GM20431 (cell line): ENCODE measurements around the gene LYRM1.
"Not testable (repeated sequence)": the region's sequence is repeated elsewhere in the genome, so short reads cannot be mapped to it uniquely, and the experiment has no call there.

Experiments
- in situ Hi-C: fragments of 300-500 bp; cut with MseI, MboI; formaldehyde crosslinking; loops from one replicate; pipeline ENCODE4 v1.15.0; 2020; ENCODE audit warnings: low sequenced_read_pairs; ENCODE audit not compliant: unreplicated experiment

LYRM1 gene

DNA sequence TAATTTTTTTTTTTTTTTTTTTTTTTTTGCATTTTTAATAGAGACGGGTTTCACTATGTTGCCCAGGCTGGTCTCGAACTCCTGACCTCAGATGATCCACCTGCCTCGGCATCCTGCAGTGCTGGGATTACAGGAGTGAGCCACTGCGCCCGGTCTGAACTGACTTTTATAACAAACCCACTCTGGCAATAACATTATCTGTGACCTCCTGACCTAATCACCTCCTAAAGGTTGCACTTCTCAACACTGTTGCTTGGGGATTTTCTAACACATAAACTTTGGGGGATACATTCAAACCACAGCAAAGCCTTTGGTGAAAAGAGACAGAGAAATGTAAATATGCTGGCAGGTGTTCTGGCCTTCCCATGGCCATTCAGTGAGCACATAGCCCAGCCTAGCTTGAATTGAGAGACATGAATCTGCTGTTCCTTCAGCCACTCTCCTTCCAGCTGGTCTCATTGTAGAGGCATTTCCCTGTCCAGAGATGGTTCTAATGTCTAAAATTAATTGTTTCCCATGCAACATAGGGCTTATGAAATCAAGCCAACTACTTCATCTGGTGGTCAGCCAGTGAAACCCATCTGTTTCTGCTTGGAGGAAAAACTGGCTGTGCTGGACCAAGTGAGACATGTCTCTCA, 28.3 kb downstream of the LYRM1 start:
- in situ Hi-C loops: no loop called here

DNA sequence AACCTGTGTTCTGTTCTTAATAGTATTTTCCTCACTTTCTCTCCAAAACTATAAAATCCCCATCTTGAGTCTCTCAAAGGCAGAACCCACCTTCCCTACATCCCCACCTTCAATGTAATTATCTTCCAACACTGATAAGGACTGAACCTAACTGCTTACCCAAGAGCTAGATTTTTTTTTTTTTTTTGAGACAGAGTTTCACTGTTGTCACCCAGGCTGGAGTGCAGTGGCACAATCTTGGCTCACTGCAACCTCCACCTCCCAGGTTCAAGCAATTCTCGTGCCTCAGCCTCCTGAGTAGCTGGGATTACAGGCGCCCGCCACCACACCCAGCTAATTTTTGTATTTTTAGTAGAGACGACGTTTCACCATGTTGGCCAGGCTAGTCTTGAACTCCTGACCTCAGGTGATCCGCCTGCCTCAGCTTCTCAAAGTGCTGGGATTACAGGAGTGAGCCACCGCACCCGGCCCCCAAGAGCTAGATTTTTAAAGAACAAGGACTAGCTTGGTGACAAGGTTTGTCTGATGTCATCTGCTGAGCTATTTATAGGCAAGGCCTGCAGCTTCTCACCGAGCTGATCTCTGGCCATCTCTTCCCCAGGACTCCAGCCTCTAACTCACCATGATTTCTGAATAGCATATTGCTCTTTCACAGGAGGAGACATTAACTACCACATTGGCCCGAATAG, 29.2 kb downstream of the LYRM1 start:
- in situ Hi-C loops: not testable (repeated sequence)

DNA sequence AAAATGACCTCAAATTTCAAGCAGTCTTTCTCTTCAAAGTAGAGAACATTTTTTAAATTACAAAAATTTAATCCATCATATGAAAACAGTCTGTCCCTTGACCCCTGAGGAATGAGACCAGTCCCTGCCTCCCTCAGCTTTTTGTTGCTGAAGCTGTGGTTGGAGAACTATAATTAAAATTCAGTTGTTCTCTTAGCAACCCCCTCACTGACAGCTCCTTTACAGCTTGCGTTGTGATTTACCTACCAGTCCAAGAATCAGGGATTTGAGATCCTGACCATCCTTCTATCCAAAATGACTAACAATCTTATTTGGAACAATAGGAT, 29.8 kb downstream of the LYRM1 start:
- in situ Hi-C loops: no loop called here

DNA sequence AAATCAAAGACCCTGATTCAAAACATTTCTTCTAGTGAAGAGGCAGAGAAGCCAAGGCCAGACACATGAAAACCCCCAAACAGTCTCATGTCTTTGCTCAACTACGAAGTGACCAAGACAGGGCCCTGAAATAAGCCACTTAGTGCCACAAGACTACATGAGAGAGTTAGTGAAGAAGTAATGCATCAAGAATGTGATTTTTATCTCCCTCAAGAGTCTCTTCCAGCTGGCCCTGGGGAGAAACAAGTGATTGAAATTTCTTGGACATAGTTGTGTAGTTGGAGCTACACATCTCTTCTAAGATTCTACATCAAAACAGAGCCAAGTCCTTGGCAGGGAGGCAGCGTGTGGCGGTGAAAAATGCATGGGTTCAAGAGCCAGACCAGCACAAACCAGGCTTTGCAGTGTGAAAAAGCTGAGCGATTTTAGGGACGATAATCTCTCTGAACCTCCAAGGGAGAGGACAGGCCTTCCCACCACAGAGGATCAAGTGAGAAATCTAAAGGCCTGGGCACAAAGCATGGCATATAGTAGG, 30.6 kb downstream of the LYRM1 start:
- in situ Hi-C loops: no loop called here

DNA sequence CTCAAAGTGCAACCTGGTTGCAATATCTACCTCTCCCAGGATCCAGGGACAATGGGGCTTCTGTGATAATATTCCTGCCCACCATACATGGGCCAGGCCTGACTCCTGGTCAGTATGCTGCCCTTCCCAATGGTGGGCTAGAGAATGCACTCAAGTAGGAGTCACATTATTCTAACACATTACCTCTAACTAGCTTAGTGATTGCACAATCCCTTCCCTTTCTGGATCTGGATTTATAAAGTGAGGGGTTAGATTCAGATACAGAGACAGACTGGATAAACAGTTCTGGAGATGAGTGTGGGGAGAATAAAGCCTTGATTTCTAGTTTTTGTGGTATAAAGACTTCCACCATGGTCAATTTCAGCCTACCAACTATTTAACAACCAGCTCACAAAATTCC, 33.0 kb downstream of the LYRM1 start:
- in situ Hi-C loops: no loop called here

DNA sequence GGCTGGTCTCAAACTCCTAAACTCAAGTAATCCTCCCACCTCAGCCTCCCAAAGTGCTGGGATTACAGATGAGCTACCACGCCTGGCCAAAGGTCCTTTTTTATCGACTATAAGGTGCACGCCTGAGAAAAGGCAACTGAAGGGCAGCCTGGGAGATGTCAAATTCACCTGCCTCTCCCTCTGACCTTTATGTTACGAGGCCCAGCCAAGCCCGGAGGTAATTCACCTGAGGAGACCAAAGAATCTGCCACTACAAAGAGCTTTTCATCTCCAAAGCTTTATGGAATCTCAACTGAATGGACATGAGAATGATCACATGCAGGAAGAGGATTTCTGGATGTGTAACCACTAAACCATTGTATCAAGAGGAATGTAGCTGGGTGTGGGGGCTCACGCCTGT, 37.2 kb downstream of the LYRM1 start:
- in situ Hi-C loops: no loop called here

DNA sequence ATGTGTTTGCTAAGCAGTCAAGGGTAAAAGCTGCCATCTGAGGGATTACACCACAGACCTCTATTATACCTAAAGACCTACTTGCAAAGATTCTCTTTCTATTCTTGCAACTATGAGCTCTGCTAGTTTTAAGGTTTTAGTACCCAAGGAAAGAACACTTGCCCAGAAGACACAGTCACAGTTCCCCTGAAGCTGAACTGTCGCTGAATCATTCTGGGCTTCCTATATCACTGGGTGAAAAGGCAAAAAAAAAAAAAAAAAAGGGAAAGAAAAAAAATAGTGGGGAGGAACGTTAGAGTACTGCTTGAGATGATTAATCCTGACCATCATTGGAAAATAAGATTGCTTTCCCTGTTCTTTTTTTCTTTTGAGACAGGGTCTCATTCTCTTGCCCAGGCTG, 37.9 kb downstream of the LYRM1 start:
- in situ Hi-C loops: no loop called here

DNA sequence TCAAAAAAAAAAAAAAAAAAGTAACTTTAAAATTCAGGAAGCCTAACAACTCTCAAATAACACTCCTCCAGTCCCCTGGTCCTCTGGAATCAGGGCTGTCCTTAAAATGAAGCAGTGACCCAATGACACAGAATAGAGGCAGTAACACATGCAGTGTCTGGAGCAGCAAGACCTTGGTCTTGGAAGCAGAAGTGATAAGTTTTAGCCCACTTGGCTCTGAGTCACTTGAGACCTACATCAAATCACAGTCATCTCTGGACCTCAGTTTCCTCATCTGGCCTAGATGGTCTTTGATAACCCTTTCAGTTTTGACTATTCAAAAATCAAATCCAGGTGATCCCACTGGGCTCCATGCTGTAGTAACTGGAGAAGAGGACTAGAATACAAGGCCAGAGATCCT, 39.0 kb downstream of the LYRM1 start:
- in situ Hi-C loops: no loop called here

DNA sequence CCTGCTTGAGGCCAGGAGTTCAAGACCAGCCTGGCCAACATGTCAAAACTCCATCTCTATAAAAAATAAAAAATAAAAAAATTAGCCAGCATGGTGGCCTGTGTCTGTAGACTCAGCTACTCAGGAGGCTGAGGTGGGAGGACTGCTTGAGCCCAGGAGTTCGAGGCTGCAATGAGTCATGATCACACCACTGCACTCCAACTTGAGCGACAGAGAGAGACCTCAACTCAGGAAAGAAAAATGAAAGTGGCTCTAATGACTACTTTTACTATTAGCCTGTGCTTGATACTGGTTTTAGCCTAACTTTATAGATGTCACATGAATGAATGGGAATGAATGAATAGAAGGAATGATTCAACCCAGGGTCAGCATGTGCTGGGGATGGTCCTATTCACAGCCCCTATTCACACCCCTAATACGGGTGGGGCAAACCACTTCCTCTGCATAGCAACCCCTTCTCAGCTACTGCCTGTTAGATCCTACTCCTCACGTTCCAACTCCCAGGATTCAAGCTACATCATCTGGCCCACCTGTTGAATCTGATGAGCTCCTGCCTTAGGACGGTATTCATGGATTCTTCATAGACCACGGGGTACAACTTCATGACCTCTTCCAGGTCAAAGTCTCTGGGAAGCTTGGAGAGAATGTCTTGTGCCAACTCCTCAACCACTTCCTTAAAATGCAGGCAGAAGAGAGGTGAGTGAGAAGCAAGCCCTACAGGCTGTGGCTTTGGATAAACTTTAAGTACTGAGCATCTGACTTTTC, 40.5 kb downstream of the LYRM1 start:
- in situ Hi-C loops: no loop called here

DNA sequence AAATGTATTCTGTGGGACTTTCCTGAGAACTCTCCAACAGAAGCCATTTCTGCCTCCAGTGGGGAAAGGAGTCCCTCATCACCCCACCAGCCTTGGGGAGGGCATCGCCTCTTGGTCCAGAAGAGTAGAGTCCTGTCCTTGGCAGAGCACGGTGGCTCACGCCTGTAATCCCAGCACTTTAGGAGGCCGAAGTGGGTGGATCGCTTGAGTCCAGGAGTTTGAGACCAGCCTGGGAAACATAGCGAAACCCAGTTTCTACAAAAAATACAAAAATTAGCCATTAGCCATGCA, 41.0 kb downstream of the LYRM1 start:
- in situ Hi-C loops: no loop called here

DNA sequence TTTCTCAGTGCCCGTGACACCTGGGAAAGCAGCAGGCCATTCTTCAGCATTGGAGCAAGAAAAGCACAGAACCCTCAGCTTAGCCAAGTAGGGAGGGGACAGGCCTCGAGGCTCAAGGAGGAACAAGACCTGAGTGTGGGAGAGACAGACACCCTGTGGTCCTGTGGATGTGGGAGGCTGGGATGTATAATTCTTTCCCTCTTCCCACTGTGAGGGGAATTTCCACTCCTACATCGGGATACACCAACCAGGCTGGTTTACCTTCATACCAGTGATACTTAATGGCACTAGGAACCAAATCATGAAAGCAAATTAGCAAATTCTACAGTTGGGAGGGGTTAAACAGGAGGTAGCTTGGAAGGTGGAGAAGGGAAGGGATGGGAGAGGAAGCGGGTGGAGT, 41.7 kb downstream of the LYRM1 start:
- in situ Hi-C loops: no loop called here

DNA sequence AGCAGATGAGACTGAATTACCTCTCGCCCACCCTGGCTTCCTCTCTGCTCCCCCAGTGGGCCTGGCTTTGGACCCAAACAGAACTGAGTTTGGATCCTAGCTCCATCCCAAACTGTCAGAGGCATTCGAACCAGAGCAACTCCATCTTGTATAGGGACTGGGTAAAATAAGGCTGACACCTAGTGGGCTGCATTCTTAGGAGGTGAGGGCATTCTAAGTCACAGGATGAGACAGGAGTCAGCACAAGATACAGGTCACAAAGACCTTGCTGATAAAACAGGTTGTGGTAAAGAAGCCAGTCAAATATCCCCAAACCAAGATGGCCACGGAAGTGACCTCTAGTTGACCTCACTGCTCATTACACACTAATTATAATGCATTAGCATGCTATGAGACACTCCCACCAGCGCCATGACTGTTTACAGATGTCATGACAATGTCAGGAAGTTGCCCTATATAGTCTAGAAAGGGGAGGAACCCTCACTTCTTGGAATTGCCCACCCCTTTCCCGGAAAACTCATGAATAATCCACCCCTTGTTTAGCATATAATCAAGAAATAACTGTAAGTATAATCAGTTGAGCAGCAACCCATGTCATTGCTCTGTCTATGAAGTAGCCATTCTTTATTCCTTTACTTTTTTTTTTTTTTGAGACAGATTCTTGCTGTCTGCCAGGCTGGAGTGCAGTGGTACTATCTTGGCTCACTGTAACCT, 44.4 kb downstream of the LYRM1 start:
- in situ Hi-C loops: no loop called here

DNA sequence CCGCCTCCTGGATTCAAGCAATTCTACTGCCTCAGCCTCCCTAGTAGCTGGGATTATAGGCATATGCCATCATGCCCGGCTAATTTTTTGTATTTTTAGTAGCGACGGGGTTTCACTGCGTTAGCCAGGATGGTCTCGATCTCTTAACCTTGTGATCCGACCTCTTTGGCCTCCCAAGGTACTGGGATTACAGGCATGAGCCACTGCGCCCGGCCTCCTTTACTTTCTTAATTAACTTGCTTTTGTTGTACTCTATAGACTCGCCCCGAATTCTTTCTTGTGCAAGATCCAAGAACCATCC, 45.0 kb downstream of the LYRM1 start:
- in situ Hi-C loops: not testable (repeated sequence)

DNA sequence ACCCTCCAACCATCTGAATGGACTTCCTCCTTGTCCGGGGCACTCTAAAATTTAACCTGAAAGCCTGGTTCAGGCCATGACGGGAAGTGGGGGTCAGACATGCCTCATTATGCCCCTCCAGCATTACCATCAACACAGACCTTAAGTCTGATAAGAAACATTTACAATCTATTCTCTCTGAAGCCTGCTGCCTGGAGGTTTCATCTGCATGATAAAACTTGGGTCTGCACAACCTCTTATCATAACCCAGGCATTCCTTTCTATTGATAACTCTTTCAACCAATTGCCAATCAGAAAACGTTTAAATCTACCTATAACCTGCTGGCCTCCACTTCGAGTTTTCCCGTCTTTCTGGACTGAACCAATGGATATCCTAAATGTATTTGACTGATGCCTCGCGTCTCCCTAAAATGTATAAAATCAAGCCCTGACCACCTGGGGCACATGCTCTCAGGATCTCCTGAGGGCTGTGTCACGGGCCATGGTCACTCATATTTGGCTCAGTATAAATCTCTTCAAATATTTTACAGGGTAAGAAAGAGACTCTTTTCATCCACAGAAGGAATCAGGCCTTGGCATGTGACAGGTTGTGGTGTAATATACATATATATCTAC, 45.6 kb downstream of the LYRM1 start:
- in situ Hi-C loops: no loop called here

DNA sequence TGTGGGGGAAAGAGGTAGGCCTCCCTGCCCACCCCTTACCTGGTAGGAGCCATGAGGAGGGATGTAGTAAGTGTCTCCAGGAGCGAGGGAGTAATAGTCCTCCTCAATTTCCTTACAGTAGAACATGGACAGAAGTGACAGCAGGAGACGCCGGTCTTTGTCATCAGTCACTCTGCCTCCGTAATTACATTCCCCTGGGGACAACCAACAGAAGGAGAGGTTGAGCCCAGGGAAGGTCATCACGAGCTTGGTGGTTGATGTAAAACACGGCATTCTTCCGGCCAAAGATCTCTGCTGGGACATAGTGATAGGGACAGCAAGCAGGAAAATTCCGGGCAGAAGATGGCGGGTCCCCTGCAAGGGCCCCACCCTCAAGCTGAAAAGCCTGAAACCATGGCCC, 47.9 kb downstream of the LYRM1 start:
- in situ Hi-C loops: no loop called here

DNA sequence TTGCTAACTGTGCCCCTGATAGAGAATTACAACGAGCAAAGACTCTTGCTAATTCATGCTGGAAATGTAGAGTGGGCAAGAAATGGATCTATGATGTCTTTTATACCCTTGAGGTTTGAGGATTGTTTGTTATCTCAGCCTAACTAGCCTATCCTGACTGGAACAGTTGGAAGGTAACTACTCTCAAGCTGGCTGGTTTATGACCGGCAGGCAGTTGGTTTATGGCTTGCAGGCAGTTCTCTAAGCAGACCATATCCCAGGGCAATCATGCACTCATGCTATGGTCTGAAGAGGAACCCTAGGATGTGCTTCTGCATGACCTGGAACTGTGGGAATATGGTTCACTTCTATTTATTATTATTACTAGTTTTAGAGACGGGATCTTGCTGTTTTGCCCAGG, 49.1 kb downstream of the LYRM1 start:
- in situ Hi-C loops: no loop called here

DNA sequence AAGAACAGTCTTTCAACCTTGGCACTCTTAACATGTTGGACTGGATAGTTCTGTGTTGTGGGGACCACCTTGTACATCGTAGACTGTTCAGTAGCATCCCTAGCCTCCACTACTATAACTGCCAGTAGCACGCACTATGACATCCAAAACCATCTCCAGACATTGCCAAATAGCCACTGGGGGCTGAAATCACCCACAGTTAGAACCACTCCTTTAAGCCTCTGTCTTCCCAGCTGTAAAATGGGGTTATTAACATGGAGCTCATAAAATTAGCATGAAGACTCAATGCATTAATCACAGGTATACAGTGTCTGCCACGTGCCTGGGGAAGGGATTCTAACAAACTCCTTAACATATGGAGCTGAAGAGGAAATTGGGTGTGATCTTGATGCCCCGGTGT, 49.7 kb downstream of the LYRM1 start:
- in situ Hi-C loops: no loop called here

DNA sequence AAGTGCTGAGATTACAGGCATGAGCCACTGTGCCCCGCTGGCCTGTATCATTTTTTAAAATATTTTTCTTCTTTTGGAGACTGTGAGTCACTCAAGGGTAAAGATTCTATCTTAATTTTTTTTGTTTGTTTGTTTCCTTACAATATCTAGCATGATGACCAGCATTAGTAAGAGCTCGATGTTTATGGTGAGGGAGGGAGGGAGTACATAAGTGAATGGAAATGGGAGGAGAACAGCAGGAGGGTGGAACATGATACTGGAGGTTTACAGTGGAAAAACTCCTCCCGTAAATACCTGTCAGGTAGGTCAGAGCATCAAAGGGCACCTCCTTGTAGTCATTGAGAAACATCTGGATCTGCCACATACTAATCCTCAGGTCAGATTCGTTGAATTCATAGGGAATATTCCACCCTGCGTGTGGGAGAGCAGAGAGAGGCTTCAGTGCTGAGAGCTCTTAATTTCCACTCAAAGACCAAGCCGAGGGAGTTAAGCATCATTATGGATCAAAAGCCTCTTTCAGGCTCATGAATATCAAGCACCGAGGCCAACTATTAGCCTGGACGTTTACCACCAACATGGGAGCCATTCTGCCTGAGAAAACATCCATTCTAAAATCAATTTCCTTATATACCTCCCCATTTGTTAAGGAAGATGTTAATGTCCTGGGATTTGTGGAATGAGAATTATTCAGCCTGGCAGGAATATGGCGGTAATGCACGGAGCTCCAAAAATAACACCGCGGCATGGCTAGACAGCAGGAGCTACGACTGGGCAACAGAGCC, 51.8 kb downstream of the LYRM1 start:
- in situ Hi-C loops: no loop called here

DNA sequence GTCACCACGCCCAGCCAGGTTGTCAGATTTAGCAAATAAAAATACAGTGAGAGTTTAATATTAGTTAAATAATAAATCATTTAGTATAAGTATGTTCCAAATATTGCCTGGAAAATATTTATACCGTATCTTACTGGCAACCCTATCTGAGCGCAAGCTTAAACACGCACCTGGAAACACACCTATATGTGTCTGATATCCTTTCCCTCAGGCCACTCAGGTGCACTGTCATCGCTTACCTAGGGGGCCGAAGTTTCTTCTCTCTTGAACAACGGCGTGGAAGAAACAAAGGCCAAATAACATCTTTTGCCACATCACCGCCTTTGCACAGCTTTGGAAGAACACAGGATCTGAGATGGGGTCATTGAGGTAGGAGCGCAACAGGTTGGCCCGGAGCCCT, 54.0 kb downstream of the LYRM1 start:
- in situ Hi-C loops: no loop called here

DNA sequence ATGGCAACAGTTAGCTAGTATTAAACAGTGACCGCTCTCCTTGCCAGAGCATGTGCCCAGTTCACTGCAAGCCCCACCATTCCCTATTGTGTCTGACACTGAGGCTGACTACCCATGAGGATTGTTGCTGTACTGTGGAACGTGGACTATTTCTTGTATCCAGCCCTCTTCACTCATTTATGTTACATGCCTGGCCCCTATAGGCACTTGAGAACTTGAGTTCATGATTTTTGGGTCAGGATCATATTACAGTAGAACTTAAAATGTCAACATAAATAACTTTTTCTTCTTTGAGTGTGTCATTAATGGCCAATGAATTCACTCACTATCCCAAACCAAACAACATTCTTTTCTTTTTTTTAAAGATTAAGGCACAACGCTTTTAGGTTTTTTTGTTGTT, 55.7 kb downstream of the LYRM1 start:
- in situ Hi-C loops: no loop called here
